GM23338 (cell line): Measurements from ENCODE around the gene NOL3.

ENCODE experiments used
- EZH2 ChIP-seq: fragments of 200-600 bp; sonication (generic); IDR thresholded peaks from one replicate; pipeline ENCODE4 v1.8.0; 2017; ENCODE audit warnings: antibody characterized with exemption, mild to moderate bottlenecking, low read depth; ENCODE audit not compliant: unreplicated experiment
- EZH2phosphoT487 ChIP-seq: fragments of 200-600 bp; sonication (generic); IDR thresholded peaks from one replicate; pipeline ENCODE4 v1.8.1; 2018; ENCODE audit warnings: antibody characterized with exemption; ENCODE audit not compliant: unreplicated experiment
- POLR2AphosphoS5 ChIP-seq: IDR thresholded peaks from 2 replicates; pipeline ENCODE4 v1.6.1; 2016; ENCODE audit warnings: antibody characterized with exemption, low read depth
- ZNF114 ChIP-seq: fragments of 250-450 bp; sonication (Bioruptor Pico); IDR thresholded peaks from 2 replicates; pipeline ENCODE4 v1.5.0; 2020; ENCODE audit warnings: mild to moderate bottlenecking, moderate library complexity
- TF ChIP-seq, protein P1 (sequence below), 2 experiments: fragments of 200-600 bp in 1 of 2; sonication (generic) in 1 of 2; conservative IDR thresholded peaks; 2 replicates each; pipeline versions ENCODE4 v1.5.1 to v1.6.1; 2016 to 2017; ENCODE audit warnings: antibody characterized with exemption in 2 of 2, low read depth in 2 of 2, mild to moderate bottlenecking in 2 of 2, moderate library complexity in 1 of 2
- TF ChIP-seq, protein P2 (sequence below): IDR thresholded peaks from one replicate; pipeline ENCODE4 v1.6.1; 2018; ENCODE audit warnings: antibody characterized with exemption; ENCODE audit not compliant: unreplicated experiment

GRCh38 chr16:67196881-67197280, 26.5 kb downstream of the NOL3 start:
- TF ChIP-seq, protein P1, sequence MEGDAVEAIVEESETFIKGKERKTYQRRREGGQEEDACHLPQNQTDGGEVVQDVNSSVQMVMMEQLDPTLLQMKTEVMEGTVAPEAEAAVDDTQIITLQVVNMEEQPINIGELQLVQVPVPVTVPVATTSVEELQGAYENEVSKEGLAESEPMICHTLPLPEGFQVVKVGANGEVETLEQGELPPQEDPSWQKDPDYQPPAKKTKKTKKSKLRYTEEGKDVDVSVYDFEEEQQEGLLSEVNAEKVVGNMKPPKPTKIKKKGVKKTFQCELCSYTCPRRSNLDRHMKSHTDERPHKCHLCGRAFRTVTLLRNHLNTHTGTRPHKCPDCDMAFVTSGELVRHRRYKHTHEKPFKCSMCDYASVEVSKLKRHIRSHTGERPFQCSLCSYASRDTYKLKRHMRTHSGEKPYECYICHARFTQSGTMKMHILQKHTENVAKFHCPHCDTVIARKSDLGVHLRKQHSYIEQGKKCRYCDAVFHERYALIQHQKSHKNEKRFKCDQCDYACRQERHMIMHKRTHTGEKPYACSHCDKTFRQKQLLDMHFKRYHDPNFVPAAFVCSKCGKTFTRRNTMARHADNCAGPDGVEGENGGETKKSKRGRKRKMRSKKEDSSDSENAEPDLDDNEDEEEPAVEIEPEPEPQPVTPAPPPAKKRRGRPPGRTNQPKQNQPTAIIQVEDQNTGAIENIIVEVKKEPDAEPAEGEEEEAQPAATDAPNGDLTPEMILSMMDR (conservative IDR thresholded peaks at IDR 0.05; ENCODE audit: low read depth in 2 of 2): no peak
- no peak for TF ChIP-seq POLR2AphosphoS5
- TF ChIP-seq, protein P2, sequence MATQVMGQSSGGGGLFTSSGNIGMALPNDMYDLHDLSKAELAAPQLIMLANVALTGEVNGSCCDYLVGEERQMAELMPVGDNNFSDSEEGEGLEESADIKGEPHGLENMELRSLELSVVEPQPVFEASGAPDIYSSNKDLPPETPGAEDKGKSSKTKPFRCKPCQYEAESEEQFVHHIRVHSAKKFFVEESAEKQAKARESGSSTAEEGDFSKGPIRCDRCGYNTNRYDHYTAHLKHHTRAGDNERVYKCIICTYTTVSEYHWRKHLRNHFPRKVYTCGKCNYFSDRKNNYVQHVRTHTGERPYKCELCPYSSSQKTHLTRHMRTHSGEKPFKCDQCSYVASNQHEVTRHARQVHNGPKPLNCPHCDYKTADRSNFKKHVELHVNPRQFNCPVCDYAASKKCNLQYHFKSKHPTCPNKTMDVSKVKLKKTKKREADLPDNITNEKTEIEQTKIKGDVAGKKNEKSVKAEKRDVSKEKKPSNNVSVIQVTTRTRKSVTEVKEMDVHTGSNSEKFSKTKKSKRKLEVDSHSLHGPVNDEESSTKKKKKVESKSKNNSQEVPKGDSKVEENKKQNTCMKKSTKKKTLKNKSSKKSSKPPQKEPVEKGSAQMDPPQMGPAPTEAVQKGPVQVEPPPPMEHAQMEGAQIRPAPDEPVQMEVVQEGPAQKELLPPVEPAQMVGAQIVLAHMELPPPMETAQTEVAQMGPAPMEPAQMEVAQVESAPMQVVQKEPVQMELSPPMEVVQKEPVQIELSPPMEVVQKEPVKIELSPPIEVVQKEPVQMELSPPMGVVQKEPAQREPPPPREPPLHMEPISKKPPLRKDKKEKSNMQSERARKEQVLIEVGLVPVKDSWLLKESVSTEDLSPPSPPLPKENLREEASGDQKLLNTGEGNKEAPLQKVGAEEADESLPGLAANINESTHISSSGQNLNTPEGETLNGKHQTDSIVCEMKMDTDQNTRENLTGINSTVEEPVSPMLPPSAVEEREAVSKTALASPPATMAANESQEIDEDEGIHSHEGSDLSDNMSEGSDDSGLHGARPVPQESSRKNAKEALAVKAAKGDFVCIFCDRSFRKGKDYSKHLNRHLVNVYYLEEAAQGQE: no peak
- no peak for TF ChIP-seq EZH2phosphoT487
- no peak for TF ChIP-seq EZH2
- TF ChIP-seq ZNF114 (CRISPR knock-in tag): no peak
